ENCODE data around the gene BOLL.
"Not testable (repeated sequence)": the region's sequence is repeated elsewhere in the genome, so short reads cannot be mapped to it uniquely, and the experiment has no call there.

BOLL gene

DNA sequence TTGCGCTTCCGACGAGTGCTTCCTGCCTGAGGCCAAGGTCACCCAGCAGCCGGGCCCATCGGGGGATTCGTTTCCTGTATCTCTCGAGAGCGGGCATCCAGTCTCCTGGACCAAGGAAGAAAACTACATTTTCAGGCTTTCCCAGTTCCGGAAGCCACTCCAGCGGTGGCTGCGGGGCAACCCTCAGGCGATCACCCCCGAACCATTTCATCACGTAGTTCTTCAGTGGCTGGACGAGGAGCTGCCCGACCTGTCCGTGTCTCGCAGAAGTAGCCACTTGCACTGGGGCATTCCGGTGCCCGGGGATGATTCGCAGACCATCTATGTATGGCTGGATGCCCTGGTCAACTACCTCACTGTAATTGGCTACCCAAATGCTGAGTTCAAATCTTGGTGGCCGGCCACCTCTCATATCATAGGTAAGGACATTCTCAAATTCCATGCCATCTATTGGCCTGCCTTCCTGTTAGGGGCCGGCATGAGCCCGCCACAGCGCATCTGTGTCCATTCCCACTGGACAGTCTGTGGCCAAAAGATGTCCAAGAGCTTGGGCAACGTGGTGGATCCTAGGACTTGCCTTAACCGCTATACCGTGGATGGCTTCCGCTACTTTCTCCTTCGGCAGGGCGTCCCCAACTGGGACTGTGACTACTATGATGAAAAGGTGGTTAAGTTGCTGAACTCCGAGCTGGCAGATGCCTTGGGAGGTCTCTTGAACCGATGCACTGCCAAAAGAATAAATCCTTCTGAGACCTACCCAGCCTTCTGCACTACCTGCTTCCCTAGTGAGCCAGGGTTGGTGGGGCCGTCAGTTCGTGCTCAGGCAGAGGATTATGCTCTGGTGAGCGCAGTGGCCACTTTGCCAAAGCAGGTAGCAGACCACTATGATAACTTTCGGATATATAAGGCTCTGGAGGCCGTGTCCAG is 78.9 kb downstream of the BOLL start:
- no peak for DNase-seq

DNA sequence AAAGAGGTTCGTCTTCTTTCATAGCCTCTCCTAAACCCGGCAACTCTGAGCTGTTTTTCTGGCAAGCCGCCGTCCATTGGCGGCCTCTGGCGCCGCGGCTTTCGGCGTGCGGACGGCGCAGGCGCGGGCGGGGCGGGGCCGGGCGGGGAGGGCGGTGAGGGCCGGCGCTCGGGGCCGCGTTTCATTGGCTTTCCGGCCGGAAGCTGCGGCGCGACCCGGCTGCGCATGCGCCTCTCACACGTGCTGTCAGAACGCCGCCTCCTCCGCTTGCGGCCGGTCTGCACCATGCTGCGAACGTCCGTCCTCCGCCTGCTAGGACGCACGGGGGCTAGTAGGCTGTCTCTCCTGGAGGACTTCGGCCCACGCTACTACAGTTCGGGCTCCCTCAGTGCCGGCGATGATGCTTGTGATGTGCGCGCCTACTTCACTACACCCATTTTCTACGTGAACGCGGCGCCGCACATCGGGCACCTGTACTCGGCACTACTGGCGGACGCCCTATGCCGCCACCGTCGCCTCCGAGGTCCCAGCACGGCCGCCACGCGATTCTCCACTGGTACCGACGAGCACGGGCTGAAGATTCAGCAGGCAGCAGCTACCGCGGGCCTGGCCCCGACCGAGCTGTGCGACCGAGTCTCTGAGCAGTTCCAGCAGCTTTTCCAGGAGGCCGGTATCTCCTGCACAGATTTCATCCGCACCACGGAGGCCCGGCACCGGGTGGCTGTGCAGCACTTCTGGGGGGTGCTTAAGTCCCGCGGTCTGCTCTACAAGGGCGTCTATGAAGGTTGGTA is 79.8 kb downstream of the BOLL start, which contains the start of gene MARS2:
Gene MARS2 (plus strand): TSS at position 249 of the 791 bp plus-strand sequence. CDS start 37 bp downstream, at position 286.
- peak; percentile 78 for DNase-seq

- no peak for DNase-seq
Measured at GRCh38 chr2:197704434-197705120, 80.5 kb downstream of the BOLL start.

- no peak for DNase-seq
Measured at GRCh38 chr2:197700960-197701359, 84.2 kb downstream of the BOLL start.

DNA sequence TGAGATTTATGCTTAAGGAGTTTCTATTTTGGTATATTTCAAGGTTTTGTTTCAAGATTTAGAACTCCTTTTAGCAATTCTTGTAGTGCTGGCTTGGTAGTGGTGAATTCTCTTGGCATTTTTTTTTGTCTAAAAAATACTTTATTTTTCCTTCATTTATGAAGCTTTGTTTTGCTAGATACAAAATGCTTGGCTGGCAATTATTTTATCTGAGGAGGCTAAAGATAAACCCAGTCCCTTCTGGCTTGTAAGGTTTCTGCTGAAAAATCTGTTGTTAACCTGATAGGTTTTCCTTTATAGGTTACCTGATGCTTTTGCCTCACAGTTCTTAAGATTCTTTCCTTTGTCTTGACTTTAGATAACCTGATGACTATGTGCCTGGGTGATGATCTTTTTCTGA is 85.4 kb downstream of the BOLL start:
- not testable (repeated sequence) for DNase-seq

DNA sequence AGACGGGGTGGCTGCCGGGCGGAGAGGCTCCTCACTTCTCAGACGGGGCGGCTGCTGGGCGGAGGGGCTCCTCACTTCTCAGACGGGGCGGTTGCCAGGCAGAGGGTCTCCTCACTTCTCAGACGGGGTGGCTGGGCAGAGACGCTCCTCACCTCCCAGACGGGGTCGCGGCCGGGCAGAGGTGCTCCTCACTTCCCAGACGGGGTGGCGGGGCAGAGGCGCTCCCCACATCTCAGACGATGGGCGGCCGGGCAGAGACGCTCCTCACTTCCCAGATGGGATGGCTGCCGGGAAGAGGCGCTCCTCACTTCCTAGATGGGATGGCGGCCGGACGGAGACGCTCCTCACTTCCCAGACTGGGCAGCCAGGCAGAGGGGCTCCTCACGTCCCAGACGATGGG is 88.5 kb downstream of the BOLL start:
- DNase-seq, result not testable (repeated sequence)

- not testable (repeated sequence) for DNase-seq
Measured at GRCh38 chr2:197695971-197696370, 89.1 kb downstream of the BOLL start.

GRCh38 chr2:197695206-197695605 is 89.9 kb downstream of the BOLL start:
- not testable (repeated sequence) for DNase-seq

- no peak for DNase-seq
Measured at GRCh38 chr2:197677483-197677882, 107.6 kb downstream of the BOLL start.

DNA sequence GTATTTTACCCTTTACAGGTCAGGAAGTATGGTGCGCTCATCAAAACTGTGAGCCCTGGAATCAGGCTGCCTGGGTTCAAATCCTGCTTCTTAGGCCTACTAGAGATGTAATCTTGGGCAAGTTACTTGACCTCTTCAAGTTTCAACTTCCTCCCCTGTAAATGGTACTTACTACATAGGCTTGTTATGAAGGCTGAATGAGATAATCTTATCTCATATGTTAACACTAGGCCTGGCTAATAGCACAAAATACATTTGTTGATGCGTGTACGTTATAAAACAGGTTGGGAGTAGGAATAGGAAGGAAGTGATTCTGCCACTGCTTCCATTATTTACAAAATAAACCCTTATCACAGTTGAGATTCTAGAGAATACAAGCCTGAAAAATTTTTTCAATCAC is 108.1 kb downstream of the BOLL start:
- no peak for DNase-seq
